ENCODE measurements around the gene SMPD3. TPM values are rescaled to one million over a fixed set of nuclear protein-coding genes. Genes with fewer than 3 reads are reported as not detected.

Gene SMPD3
- total and polyA plus RNA-seq, 2 experiments from 2014 or later = 0.57 to 0.83 TPM

DNA sequence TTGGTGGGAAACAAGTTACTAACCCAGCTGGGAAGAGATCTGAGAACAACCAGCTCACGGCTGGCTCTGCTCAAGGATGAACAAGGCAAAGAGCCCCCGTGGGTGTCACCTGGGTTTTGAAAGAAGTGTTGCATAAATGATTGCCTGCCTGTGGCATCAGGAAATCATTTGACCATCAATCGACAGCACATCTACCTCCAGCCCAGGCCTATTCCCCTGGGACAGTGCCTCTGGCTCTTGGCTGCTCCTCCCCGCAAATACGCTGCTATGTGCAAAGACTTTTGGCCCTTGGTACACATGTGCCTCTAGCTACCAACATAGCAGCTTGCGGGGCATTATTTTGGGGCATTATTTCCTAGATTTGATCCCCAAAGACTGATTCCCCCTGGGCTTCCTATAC is 39.4 kb upstream of the SMPD3 start:
- no peak overlapping the region for H3K27ac Mint-ChIP-seq
- H3K4me3 Mint-ChIP-seq = no peak overlapping the region
- H3K4me2 ChIP-seq = no peak overlapping the region
- H3K4me1 Mint-ChIP-seq = peaks cover 27% of the 10 kb centered on the region
- no peak overlapping the region for H3K27ac ChIP-seq (ENCODE audit: low read depth)
- ATAC-seq = no peak
- no peaks in the 10 kb centered on the region for H3K79me2 ChIP-seq (replicated peaks; ENCODE audit: insufficient read depth)
- peaks cover 2% of the 10 kb centered on the region for H3K27me3 Mint-ChIP-seq (ENCODE audit: insufficient read depth, low read depth, poor library complexity)
- no peaks in the 10 kb centered on the region for H3K27me3 ChIP-seq (ENCODE audit: insufficient read depth)
- no peaks in the 10 kb centered on the region; the same call in 1 of the 2 replicates for H3K36me3 ChIP-seq (ENCODE audit: insufficient read depth)
- peak overlapping the region; percentile 64 for H2AFZ ChIP-seq
- H3K9me2 ChIP-seq (ENCODE audit: insufficient read depth) = no peaks in the 10 kb centered on the region
- no peak for DNase-seq (ENCODE audit: low spot score)
- no peak overlapping the region for H3K4me3 ChIP-seq
- H3K9me3 Mint-ChIP-seq = peaks cover 3% of the 10 kb centered on the region; the same call in 2 of the 3 replicates
- H3K4me1 ChIP-seq (ENCODE audit: insufficient read depth) = peaks cover 11% of the 10 kb centered on the region
- no peaks in the 10 kb centered on the region for H4K20me1 ChIP-seq (replicated peaks; ENCODE audit: insufficient read depth)
- TF ChIP-seq EZH2phosphoT487 (IDR thresholded peaks at IDR 0.05; ENCODE audit: unreplicated experiment) = no peak
- TF ChIP-seq ZNF331 (CRISPR knock-in tag; IDR thresholded peaks at IDR 0.05; ENCODE audit: low read depth) = no peak
- TF ChIP-seq, protein P1, sequence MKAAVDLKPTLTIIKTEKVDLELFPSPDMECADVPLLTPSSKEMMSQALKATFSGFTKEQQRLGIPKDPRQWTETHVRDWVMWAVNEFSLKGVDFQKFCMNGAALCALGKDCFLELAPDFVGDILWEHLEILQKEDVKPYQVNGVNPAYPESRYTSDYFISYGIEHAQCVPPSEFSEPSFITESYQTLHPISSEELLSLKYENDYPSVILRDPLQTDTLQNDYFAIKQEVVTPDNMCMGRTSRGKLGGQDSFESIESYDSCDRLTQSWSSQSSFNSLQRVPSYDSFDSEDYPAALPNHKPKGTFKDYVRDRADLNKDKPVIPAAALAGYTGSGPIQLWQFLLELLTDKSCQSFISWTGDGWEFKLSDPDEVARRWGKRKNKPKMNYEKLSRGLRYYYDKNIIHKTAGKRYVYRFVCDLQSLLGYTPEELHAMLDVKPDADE (IDR thresholded peaks at IDR 0.05) = no peak
- TF ChIP-seq CREB1 (CRISPR knock-in tag; IDR thresholded peaks at IDR 0.05; ENCODE audit: low read depth) = no peak
- TF ChIP-seq EZH2 (IDR thresholded peaks at IDR 0.05; ENCODE audit: low read depth, unreplicated experiment) = no peak
- no peak for TF ChIP-seq STAT1 (IDR thresholded peaks at IDR 0.05; ENCODE audit: unreplicated experiment)
- TF ChIP-seq, protein P2, sequence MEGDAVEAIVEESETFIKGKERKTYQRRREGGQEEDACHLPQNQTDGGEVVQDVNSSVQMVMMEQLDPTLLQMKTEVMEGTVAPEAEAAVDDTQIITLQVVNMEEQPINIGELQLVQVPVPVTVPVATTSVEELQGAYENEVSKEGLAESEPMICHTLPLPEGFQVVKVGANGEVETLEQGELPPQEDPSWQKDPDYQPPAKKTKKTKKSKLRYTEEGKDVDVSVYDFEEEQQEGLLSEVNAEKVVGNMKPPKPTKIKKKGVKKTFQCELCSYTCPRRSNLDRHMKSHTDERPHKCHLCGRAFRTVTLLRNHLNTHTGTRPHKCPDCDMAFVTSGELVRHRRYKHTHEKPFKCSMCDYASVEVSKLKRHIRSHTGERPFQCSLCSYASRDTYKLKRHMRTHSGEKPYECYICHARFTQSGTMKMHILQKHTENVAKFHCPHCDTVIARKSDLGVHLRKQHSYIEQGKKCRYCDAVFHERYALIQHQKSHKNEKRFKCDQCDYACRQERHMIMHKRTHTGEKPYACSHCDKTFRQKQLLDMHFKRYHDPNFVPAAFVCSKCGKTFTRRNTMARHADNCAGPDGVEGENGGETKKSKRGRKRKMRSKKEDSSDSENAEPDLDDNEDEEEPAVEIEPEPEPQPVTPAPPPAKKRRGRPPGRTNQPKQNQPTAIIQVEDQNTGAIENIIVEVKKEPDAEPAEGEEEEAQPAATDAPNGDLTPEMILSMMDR (conservative IDR thresholded peaks at IDR 0.05; ENCODE audit: low read depth in 2 of 2) = no peak
- no peak for TF ChIP-seq POLR2AphosphoS5 (IDR thresholded peaks at IDR 0.05; ENCODE audit: low read depth)
- TF ChIP-seq, protein P3, sequence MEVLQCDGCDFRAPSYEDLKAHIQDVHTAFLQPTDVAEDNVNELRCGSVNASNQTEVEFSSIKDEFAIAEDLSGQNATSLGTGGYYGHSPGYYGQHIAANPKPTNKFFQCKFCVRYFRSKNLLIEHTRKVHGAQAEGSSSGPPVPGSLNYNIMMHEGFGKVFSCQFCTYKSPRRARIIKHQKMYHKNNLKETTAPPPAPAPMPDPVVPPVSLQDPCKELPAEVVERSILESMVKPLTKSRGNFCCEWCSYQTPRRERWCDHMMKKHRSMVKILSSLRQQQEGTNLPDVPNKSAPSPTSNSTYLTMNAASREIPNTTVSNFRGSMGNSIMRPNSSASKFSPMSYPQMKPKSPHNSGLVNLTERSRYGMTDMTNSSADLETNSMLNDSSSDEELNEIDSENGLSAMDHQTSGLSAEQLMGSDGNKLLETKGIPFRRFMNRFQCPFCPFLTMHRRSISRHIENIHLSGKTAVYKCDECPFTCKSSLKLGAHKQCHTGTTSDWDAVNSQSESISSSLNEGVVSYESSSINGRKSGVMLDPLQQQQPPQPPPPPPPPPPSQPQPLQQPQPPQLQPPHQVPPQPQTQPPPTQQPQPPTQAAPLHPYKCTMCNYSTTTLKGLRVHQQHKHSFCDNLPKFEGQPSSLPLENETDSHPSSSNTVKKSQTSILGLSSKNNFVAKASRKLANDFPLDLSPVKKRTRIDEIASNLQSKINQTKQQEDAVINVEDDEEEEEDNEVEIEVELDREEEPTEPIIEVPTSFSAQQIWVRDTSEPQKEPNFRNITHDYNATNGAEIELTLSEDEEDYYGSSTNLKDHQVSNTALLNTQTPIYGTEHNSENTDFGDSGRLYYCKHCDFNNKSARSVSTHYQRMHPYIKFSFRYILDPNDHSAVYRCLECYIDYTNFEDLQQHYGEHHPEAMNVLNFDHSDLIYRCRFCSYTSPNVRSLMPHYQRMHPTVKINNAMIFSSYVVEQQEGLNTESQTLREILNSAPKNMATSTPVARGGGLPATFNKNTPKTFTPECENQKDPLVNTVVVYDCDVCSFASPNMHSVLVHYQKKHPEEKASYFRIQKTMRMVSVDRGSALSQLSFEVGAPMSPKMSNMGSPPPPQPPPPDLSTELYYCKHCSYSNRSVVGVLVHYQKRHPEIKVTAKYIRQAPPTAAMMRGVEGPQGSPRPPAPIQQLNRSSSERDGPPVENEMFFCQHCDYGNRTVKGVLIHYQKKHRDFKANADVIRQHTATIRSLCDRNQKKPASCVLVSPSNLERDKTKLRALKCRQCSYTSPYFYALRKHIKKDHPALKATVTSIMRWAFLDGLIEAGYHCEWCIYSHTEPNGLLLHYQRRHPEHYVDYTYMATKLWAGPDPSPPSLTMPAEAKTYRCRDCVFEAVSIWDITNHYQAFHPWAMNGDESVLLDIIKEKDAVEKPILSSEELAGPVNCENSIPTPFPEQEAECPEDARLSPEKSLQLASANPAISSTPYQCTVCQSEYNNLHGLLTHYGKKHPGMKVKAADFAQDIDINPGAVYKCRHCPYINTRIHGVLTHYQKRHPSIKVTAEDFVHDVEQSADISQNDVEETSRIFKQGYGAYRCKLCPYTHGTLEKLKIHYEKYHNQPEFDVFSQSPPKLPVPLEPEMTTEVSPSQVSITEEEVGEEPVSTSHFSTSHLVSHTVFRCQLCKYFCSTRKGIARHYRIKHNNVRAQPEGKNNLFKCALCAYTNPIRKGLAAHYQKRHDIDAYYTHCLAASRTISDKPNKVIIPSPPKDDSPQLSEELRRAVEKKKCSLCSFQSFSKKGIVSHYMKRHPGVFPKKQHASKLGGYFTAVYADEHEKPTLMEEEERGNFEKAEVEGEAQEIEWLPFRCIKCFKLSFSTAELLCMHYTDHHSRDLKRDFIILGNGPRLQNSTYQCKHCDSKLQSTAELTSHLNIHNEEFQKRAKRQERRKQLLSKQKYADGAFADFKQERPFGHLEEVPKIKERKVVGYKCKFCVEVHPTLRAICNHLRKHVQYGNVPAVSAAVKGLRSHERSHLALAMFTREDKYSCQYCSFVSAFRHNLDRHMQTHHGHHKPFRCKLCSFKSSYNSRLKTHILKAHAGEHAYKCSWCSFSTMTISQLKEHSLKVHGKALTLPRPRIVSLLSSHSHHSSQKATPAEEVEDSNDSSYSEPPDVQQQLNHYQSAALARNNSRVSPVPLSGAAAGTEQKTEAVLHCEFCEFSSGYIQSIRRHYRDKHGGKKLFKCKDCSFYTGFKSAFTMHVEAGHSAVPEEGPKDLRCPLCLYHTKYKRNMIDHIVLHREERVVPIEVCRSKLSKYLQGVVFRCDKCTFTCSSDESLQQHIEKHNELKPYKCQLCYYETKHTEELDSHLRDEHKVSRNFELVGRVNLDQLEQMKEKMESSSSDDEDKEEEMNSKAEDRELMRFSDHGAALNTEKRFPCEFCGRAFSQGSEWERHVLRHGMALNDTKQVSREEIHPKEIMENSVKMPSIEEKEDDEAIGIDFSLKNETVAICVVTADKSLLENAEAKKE (CRISPR knock-in tag; IDR thresholded peaks at IDR 0.05) = no peak
- TF ChIP-seq JUNB (IDR thresholded peaks at IDR 0.05; ENCODE audit: unreplicated experiment) = no peak
- TF ChIP-seq NANOG (IDR thresholded peaks at IDR 0.05; ENCODE audit: borderline replicate concordance) = no peak
- TF ChIP-seq ZNF114 (CRISPR knock-in tag; IDR thresholded peaks at IDR 0.05) = no peak
- TF ChIP-seq, protein P4, sequence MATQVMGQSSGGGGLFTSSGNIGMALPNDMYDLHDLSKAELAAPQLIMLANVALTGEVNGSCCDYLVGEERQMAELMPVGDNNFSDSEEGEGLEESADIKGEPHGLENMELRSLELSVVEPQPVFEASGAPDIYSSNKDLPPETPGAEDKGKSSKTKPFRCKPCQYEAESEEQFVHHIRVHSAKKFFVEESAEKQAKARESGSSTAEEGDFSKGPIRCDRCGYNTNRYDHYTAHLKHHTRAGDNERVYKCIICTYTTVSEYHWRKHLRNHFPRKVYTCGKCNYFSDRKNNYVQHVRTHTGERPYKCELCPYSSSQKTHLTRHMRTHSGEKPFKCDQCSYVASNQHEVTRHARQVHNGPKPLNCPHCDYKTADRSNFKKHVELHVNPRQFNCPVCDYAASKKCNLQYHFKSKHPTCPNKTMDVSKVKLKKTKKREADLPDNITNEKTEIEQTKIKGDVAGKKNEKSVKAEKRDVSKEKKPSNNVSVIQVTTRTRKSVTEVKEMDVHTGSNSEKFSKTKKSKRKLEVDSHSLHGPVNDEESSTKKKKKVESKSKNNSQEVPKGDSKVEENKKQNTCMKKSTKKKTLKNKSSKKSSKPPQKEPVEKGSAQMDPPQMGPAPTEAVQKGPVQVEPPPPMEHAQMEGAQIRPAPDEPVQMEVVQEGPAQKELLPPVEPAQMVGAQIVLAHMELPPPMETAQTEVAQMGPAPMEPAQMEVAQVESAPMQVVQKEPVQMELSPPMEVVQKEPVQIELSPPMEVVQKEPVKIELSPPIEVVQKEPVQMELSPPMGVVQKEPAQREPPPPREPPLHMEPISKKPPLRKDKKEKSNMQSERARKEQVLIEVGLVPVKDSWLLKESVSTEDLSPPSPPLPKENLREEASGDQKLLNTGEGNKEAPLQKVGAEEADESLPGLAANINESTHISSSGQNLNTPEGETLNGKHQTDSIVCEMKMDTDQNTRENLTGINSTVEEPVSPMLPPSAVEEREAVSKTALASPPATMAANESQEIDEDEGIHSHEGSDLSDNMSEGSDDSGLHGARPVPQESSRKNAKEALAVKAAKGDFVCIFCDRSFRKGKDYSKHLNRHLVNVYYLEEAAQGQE (IDR thresholded peaks at IDR 0.05; ENCODE audit: unreplicated experiment) = no peak
- H3F3A ChIP-seq (replicated peaks; ENCODE audit: low read depth) = no peaks in the 10 kb centered on the region
- no peaks in the 10 kb centered on the region for H3K36me3 Mint-ChIP-seq (ENCODE audit: low read depth)
